Cerebellar nuclear complex (tissue), 1 donor: ENCODE measurements around the gene SLC25A19.
"Not testable (repeated sequence)": the region's sequence is repeated elsewhere in the genome, so short reads cannot be mapped to it uniquely, and the experiment has no call there.

ENCODE experiments used
- DNase-seq, 2 experiments: peaks; one replicate each; lab custom pipeline; 2025; lab: John Stamatoyannopoulos, UW

SLC25A19 gene

GRCh38 chr17:75267411-75268232, 21.6 kb downstream of the SLC25A19 start:
- DNase-seq = no peak

GRCh38 chr17:75267153-75267410, 22.2 kb downstream of the SLC25A19 start:
- DNase-seq = no peak

GRCh38 chr17:75266316-75267152, 22.7 kb downstream of the SLC25A19 start:
- no peak for DNase-seq

GRCh38 chr17:75265614-75266315, 23.5 kb downstream of the SLC25A19 start:
- no peak for DNase-seq

GRCh38 chr17:75263055-75263454, 26.2 kb downstream of the SLC25A19 start:
- DNase-seq = no peak

GRCh38 chr17:75262112-75262606, 27.1 kb downstream of the SLC25A19 start:
- no peak for DNase-seq

GRCh38 chr17:75261336-75262111, 27.7 kb downstream of the SLC25A19 start, which contains the start of the genes GGA3 and MRPS7:
Gene GGA3 (minus strand): TSS chr17:75261606. CDS start chr17:75261587, 19 bp downstream.
Gene MRPS7 (plus strand): TSS chr17:75261879. CDS start chr17:75261901, 22 bp downstream.
- DNase-seq = peak; percentile 65 to 94

- DNase-seq = no peak
These were observed 28.4 kb downstream of the SLC25A19 start for GRCh38 chr17:75260641-75261335.

GRCh38 chr17:75257228-75257627, 32.0 kb downstream of the SLC25A19 start:
- not testable (repeated sequence) for DNase-seq

GRCh38 chr17:75255954-75256698, 33.1 kb downstream of the SLC25A19 start:
- DNase-seq = not testable (repeated sequence)

- no peak for DNase-seq
These were observed 37.0 kb downstream of the SLC25A19 start for GRCh38 chr17:75252039-75252816.

GRCh38 chr17:75250009-75250471, 39.2 kb downstream of the SLC25A19 start:
- no peak for DNase-seq

GRCh38 chr17:75249564-75249963, 39.7 kb downstream of the SLC25A19 start:
- DNase-seq = no peak

GRCh38 chr17:75246404-75246803, 42.8 kb downstream of the SLC25A19 start:
- no peak for DNase-seq

GRCh38 chr17:75245011-75245410, 44.2 kb downstream of the SLC25A19 start:
- DNase-seq = no peak

GRCh38 chr17:75244133-75244866, 44.9 kb downstream of the SLC25A19 start:
- no peak for DNase-seq

- DNase-seq = no peak
These were observed 46.7 kb downstream of the SLC25A19 start for GRCh38 chr17:75242461-75243042.

- DNase-seq = no peak
These were observed 47.2 kb downstream of the SLC25A19 start for GRCh38 chr17:75241996-75242460.
